ENCODE measurements around the gene ZC3HAV1L.
A peak's percentile ranks its signal among the peaks of the same experiment; 100 is the strongest.
"Not testable (repeated sequence)": the region's sequence is repeated elsewhere in the genome, so short reads cannot be mapped to it uniquely, and the experiment has no call there.

ZC3HAV1L gene

GRCh38 chr7:138979988-138980562, 55.8 kb downstream of the ZC3HAV1L start:
- H3K27me3 Mint-ChIP-seq: peaks cover 36% of the 10 kb centered on the region

DNA sequence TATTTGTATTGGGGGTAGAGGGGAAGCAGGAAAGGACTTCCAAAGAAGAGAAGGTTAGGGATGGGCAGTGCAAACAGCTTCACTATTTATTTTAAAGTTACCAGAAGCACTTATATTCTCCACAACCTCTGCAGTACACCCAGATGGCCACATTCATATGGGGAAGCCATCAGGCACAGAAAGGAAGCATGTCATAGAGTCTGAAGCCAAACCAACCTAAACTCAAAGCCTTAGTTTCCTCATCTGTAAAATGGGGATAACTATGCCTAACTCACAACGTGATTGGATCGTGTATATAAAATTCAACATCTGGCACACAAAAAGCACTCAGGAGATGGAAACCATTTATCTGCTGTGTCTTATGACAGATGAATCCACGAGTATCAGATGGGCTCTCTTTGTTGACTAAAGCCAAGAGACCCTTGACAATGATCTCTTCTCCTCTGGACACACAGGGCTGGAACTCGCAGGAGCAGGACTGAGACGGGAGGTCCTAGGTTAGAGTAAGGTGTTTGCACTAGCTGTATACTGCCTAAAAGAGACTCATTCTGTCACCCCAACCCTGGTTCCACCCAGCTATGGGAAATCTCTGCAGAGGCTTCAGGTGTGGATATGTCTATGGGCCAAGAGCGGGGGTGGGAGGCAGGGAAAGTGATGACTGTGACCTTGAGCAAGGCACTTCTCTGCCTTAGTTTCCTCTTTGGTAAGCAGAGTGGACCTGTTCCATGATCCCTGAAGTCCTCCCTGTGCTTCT, 56.4 kb downstream of the ZC3HAV1L start:
- Mint-ChIP-seq H3K27me3 (peaks cover 41% of the 10 kb centered on the region), H3K9me3 (no peaks in the 10 kb centered on the region), H3K36me3 (no peaks in the 10 kb centered on the region), H3K27ac (no peak overlapping the region), H3K4me1 (peaks cover 13% of the 10 kb centered on the region), H3K4me3 (no peak overlapping the region)
- peak; percentile 34 for DNase-seq
- CTCF ChIA-PET: interaction anchor here (1.0 to 5.0 kb wide), 4 partner anchors 10 to 92 kb away, joined by 3 to 49 read pairs (median 6); no protein-coding TSS in a partner anchor

More at GRCh38 chr7:138979988-138980562, 55.8 kb downstream of the ZC3HAV1L start:
- H3K9me3 Mint-ChIP-seq: no peaks in the 10 kb centered on the region
- CTCF ChIA-PET: interaction anchor here (1.0 to 5.0 kb wide), 6 partner anchors 10 to 92 kb away, joined by 3 to 49 read pairs (median 5); no protein-coding TSS in a partner anchor
- H3K4me3 Mint-ChIP-seq: peak overlapping the region; percentile 86
- H3K27ac Mint-ChIP-seq: no peak overlapping the region
- H3K4me1 Mint-ChIP-seq: peaks cover 13% of the 10 kb centered on the region
- no peak for DNase-seq
- H3K36me3 Mint-ChIP-seq: no peaks in the 10 kb centered on the region

DNA sequence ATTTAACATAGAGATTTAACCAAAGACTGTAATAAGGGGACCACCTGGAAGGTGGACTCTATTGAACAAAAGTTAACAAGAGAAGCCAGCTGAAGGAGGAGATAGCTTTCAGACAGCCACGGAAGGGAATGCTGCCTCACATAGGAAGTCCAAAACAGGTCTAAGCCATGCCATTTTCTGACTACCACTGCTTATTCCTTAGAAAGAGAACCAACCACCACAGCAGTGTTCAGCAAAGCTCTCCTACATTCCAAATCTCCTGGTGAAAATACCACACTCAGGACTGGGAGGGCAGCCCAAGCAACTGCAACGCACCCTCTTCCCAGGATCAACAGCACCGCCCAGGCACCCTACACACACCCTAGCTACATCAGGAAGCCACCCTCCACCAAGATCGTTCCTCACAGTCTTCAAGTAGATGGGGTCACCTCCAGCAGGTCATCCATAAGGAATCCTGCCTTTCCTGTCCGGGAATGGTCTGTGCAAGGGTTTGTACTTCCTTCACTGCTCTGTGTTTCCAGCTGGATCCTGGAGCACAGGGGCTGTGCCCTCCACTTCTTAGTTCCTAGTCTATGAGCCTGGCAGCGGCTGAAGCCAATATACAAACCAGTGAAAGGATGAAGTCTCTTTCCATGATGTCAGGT, 57.2 kb downstream of the ZC3HAV1L start:
- H3K9me3 Mint-ChIP-seq: no peaks in the 10 kb centered on the region
- no peaks in the 10 kb centered on the region for H3K36me3 Mint-ChIP-seq
- peaks cover 13% of the 10 kb centered on the region for H3K4me1 Mint-ChIP-seq
- H3K27me3 Mint-ChIP-seq: peaks cover 46% of the 10 kb centered on the region
- CTCF ChIA-PET: interaction anchor here (0.8 to 5.0 kb wide), 3 partner anchors 9 to 91 kb away, joined by 3 to 49 read pairs (median 7); no protein-coding TSS in a partner anchor
- H3K4me3 Mint-ChIP-seq: no peak overlapping the region
- DNase-seq: no peak
- no peak overlapping the region for H3K27ac Mint-ChIP-seq

DNA sequence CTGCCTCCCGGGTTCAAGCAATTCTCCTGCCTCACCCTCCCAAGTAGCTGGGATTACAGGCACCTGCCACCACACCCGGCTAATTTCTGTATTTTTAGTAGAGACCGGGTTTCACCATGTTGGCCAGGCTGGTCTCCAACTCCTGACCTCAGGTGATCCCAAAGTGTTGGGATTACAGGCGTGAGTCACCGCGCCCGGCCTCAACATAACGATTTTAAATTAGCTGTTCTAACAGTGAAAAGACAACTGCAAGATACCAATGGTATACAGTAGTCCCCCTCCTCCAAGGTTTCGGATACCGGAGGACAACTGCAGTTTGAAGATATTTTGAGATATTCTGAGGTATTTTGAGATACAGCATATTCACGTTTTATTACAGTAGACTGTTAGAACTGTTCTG, 59.7 kb downstream of the ZC3HAV1L start:
- CTCF ChIA-PET: interaction anchor here (1.0 kb wide), 1 partner anchor 14 kb away, joined by 3 read pairs; no protein-coding TSS in a partner anchor
- H3K27me3 Mint-ChIP-seq: peaks cover 62% of the 10 kb centered on the region
- H3K4me3 Mint-ChIP-seq, H3K36me3 Mint-ChIP-seq, H3K27ac Mint-ChIP-seq, H3K9me3 Mint-ChIP-seq, H3K4me1 Mint-ChIP-seq, DNase-seq: not testable (repeated sequence)
